Measurements from ENCODE around the gene TES.

DNA sequence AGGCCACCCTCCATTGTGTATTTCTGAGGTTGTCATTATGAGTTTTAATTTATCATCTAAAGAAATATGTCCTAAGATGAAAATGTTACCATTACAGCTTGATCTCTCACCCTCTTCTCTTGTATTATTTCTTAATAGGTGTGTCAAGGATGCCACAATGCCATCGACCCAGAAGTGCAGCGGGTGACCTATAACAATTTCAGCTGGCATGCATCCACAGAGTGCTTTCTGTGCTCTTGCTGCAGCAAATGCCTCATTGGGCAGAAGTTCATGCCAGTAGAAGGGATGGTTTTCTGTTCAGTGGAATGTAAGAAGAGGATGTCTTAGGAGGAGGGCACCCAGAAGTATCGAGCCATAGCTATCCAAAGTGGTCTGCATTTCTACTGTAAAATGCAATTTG lies 46.8 kb downstream of the TES start:
- TF ChIP-seq POLR2AphosphoS5 (IDR thresholded peaks at IDR 0.05; ENCODE audit: low read depth, low read length) (no peak; the same call in 1 of the 2 replicates), TAF1 (IDR thresholded peaks at IDR 0.05; ENCODE audit: borderline replicate concordance, insufficient read depth, low read length) (no peak)
- TF ChIP-seq, protein P1, sequence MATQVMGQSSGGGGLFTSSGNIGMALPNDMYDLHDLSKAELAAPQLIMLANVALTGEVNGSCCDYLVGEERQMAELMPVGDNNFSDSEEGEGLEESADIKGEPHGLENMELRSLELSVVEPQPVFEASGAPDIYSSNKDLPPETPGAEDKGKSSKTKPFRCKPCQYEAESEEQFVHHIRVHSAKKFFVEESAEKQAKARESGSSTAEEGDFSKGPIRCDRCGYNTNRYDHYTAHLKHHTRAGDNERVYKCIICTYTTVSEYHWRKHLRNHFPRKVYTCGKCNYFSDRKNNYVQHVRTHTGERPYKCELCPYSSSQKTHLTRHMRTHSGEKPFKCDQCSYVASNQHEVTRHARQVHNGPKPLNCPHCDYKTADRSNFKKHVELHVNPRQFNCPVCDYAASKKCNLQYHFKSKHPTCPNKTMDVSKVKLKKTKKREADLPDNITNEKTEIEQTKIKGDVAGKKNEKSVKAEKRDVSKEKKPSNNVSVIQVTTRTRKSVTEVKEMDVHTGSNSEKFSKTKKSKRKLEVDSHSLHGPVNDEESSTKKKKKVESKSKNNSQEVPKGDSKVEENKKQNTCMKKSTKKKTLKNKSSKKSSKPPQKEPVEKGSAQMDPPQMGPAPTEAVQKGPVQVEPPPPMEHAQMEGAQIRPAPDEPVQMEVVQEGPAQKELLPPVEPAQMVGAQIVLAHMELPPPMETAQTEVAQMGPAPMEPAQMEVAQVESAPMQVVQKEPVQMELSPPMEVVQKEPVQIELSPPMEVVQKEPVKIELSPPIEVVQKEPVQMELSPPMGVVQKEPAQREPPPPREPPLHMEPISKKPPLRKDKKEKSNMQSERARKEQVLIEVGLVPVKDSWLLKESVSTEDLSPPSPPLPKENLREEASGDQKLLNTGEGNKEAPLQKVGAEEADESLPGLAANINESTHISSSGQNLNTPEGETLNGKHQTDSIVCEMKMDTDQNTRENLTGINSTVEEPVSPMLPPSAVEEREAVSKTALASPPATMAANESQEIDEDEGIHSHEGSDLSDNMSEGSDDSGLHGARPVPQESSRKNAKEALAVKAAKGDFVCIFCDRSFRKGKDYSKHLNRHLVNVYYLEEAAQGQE (IDR thresholded peaks at IDR 0.05; ENCODE audit: insufficient read depth in 1 of 2, low read depth in 2 of 2, low read length in 2 of 2) = no peak
